OCI-LY3 (cell line): Measurements from ENCODE around the gene FMO2.

Source experiments
- EZH2phosphoT487 ChIP-seq: fragments of 200-600 bp; shearing (Covaris generic); IDR thresholded peaks from 2 replicates; pipeline ENCODE4 v1.6.1; 2018; ENCODE audit warnings: antibody characterized with exemption, mixed run types, low read depth
- TF ChIP-seq, protein P1 (sequence below): fragments of 200-600, 300-600 bp; sonication (generic); IDR thresholded peaks from 2 replicates; pipeline ENCODE4 v1.5.1; 2014; ENCODE audit warnings: antibody characterized with exemption, low read length, low read depth

DNA sequence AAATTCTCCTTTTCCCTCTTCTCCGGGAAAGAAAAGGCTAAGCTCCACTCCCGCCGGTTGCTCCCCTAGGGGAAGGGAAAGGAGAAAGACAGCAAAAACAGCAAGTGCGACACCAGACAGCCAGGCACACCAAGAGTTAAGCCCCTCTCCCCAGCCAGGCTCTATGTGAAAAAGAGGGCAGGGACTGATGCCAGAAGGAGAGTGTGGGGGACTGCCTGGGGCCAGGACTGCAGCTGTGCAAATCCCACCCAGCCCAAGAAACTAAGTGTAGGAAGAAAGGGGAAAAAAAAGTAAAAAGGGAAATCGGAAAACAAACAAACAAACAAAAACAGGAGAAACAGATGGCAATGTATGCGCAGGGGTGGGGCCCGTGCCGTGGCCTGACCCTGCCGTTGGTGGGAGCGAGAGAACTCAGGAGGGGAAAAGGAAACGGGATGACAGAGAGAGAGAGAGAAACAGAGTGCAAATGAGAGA lies 35.5 kb downstream of the FMO2 start:
- no peak for TF ChIP-seq EZH2phosphoT487
- TF ChIP-seq, protein P1, sequence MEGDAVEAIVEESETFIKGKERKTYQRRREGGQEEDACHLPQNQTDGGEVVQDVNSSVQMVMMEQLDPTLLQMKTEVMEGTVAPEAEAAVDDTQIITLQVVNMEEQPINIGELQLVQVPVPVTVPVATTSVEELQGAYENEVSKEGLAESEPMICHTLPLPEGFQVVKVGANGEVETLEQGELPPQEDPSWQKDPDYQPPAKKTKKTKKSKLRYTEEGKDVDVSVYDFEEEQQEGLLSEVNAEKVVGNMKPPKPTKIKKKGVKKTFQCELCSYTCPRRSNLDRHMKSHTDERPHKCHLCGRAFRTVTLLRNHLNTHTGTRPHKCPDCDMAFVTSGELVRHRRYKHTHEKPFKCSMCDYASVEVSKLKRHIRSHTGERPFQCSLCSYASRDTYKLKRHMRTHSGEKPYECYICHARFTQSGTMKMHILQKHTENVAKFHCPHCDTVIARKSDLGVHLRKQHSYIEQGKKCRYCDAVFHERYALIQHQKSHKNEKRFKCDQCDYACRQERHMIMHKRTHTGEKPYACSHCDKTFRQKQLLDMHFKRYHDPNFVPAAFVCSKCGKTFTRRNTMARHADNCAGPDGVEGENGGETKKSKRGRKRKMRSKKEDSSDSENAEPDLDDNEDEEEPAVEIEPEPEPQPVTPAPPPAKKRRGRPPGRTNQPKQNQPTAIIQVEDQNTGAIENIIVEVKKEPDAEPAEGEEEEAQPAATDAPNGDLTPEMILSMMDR: no peak
